HG02678 (cell line): ENCODE measurements around the gene KLK4.
"Not testable (repeated sequence)": the region's sequence is repeated elsewhere in the genome, so short reads cannot be mapped to it uniquely, and the experiment has no call there.

Source experiments
- ATAC-seq: cut with Tn5 transposase; IDR thresholded peaks from one replicate; pipeline ENCODE4 v1.9.1; 2021; ENCODE audit warnings: mild to moderate bottlenecking, moderate library complexity; ENCODE audit not compliant: unreplicated experiment

KLK4 gene

GRCh38 chr19:50916069-50916468 is 4.9 kb upstream of the KLK4 start:
- no peak for ATAC-seq

DNA sequence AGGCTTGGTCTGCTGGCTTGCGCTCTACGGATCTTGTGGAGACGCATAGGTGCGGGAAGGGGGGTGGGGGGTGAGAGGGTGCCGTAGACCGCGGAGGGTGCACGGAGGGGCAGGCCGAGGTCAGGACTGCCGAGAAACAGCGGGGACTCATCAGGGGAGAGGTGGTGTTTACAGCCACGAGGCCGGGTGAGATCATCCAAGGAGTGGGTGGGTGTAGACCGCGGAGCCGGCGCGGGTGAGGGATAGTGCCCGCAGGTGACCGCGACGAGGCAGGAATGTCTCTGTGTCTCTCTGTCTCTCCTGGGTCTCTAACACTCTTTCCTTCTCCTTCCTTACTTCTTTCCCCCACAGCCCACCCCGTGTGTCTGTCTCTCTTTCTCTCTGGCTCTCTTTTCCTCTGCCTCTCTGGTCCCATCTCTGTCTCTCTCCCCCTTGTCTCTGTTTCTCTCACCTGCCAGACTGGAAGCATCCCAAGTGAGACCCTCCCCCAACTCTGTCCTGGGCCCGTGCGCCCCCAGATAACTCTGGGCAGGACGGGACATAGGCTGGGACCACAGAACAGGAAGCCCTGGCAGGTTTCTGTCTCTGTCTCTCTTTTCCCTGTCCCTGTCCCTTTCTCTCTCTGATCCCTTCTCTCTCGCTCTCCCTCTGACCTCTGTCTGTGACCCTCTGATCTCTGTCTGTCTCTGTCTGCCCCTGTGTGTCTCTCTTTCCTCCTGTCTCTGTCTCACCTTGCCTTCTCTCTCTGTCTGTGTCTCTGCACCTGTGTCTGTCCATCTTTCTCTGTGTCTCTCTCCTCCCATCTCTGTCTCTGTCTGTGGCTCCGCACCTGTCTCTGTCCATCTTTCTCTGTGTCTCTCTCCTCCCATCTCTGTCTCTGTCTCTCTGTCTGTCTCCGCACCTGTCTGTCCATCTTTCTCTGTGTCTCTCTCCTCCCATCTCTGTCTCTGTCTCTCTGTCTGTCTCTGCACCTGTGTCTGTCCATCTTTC is 1.8 kb upstream of the KLK4 start:
- no peak for ATAC-seq

GRCh38 chr19:50912102-50912599 is 956 bp upstream of the KLK4 start:
- ATAC-seq, result no peak

- no peak for ATAC-seq
Measured at GRCh38 chr19:50910722-50911121, 473 bp downstream of the KLK4 start.

- ATAC-seq, result no peak
Measured at GRCh38 chr19:50909240-50910070, 1.7 kb downstream of the KLK4 start.

DNA sequence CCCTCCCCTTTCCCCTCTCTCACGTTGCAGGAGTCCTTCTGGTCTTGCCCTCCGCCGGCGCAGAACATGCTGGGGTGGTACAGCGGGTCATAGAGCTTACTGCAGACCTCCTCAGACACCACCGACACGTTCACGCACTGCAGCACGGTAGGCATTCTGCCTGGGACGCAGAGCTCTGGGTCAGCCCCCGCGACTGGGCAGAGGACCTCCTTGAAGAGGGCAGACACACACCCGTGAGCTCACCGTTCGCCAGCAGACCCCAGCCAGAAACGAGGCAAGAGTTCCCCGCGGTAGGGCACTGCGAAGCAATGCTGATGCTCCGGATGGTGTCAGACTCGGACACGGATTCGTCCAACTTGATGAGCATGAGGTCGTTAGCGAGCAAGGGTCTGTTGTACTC is 2.9 kb downstream of the KLK4 start:
- no peak for ATAC-seq

- no peak for ATAC-seq
Measured at GRCh38 chr19:50906217-50906616, 5.0 kb downstream of the KLK4 start.

- ATAC-seq, result no peak
Measured at GRCh38 chr19:50902640-50903039, 8.6 kb downstream of the KLK4 start.

- ATAC-seq, result no peak
Measured at GRCh38 chr19:50899569-50899968, 11.6 kb downstream of the KLK4 start.

DNA sequence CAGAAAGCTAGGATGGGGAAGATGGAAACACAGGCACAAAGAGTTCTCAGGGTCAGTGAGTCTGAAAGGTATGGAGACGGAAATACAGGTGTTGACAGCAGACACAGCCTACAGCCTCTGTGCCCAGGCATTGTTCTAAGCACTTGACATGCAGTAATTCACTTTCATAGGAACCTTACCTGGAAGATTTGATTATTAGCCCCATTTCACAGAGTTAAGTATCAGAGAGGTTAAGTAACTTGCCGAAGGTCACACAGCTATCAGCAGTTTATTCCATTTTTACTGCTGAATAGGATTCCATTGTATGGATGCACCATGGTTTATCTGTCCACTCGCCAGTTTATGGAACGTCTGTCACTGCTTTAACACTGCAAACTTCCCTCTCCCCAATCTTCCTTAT is 13.2 kb downstream of the KLK4 start:
- ATAC-seq, result no peak

DNA sequence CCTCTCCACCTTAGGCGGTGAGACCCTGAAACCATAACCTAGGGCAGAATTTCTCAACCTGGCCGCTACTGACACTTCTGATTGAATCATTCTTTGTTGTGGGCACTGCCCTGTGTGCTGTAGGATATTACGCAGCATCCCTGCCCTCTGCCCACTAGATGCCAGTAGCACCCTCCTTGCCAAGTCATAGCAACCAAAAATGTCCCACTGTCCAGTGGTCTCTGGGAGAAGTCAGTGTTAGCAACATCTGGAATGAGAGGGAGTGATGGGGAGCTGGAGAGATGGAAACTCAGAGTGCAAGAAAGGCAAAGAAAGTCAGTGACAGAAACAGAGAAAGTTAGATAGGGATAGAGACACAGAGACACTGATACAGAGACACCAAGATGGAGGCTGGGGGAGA is 13.6 kb downstream of the KLK4 start:
- no peak for ATAC-seq

GRCh38 chr19:50897191-50897607 is 14.0 kb downstream of the KLK4 start:
- no peak for ATAC-seq

- ATAC-seq, result peak; percentile 89
Measured at GRCh38 chr19:50896591-50897190, 14.5 kb downstream of the KLK4 start.

- ATAC-seq, result not testable (repeated sequence)
Measured at GRCh38 chr19:50896089-50896590, 15.1 kb downstream of the KLK4 start.

GRCh38 chr19:50894478-50895356 is 16.5 kb downstream of the KLK4 start:
- ATAC-seq, result no peak

GRCh38 chr19:50893047-50893736 is 18.0 kb downstream of the KLK4 start:
- ATAC-seq, result no peak

DNA sequence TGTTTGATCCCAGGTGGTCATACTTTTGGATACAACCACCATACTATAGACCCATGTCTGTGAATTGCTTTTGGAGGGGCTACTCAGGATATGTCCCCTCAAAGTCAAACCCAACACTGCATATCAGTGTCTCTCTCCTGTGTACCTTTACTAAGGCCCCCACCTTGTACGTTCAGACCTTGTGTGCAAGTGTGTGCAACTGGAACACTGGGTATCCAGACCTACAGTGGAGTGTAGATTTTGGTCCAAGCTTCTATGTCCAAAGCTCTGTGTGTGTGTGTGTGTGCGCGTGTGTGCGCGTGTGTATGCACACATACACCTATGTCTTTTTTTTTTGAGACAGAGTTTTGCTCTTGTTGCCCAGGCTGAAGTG is 20.0 kb downstream of the KLK4 start:
- ATAC-seq, result no peak

DNA sequence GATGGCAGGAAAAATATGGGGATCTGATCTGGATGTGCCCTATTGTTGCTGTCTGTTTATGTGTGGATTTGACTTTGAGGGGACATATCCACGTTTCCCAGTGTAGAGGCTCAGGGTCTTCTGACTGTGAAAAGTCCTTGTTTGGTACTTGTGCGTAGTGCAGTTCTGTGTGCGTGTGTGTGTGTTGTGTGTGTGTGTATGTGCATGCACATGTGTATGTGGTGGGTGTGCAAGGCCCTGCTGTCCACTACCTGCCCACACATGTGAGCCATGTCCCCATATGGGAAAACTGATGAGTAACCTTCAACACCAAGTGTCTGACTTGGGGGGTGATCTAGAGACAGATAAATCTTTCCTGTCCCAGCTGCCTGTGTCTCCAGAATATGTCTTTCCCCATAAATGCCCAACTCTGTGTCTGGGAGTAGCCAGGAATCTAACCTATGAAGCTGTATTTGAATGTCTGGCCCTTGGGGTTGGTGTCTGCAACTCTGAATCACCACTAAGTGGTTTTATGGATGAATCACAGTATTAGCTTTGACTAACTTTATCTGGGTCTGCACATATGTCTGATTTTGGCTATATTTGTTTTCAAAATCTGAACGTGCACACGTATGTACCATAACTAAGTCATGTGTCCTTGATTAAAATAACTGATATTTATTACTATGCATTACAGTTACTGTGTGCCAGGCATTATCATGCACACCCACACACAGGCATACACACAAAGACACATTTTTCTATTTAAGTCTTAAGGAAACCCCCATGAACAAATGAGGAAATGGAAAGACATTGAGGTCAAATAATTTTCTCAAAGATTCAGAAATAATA is 20.6 kb downstream of the KLK4 start:
- no peak for ATAC-seq

DNA sequence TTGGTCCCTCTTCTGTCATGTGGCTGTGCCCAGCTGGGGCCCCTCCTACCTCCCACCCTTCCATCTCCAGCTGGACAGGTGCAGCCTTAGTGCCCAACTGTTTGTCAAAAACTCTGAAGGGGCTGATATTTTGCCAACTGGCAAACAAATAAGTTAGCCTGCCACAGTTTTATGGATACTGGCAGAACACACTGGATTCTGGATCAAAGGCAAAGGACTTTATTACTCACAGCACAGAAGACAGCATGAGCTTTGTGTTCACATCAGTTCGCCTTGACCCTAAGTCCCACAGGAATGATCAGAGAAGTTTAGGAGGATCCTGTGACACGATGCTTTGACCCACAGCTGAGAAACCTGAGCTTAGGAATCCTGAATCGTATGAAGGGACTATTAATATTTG is 21.6 kb downstream of the KLK4 start:
- no peak for ATAC-seq
